Endodermal cell (in vitro differentiated cells): ENCODE results near the gene MACO1. TPM values are rescaled to one million over a fixed set of nuclear protein-coding genes. Genes with fewer than 3 reads are reported as not detected.

Experiments used
- DNase-seq: peaks from one replicate; pipeline ENCODE4 v3.0.0-alpha.2; 2017
- H3K27ac ChIP-seq: 2 replicates; pipeline ENCODE4 v1.5.1; 2013; ENCODE audit warnings: mild to moderate bottlenecking, low read depth, low read length, moderate library complexity
- H3K27me3 ChIP-seq: 2 replicates; pipeline ENCODE4 v1.6.1; 2013; ENCODE audit warnings: mild to moderate bottlenecking, low read length, moderate library complexity; ENCODE audit not compliant: insufficient read depth, control insufficient read depth, poor library complexity, severe bottlenecking
- H3K36me3 ChIP-seq: 2 replicates; pipeline ENCODE4 v1.7.0; 2013; ENCODE audit warnings: mild to moderate bottlenecking, low read length, moderate library complexity; ENCODE audit not compliant: control insufficient read depth, insufficient read depth
- H3K4me1 ChIP-seq: one replicate; pipeline ENCODE4 v1.7.0; 2013; ENCODE audit warnings: low read length; ENCODE audit not compliant: control insufficient read depth, insufficient read depth
- H3K4me3 ChIP-seq: 2 replicates; pipeline ENCODE4 v1.5.1; 2013; ENCODE audit warnings: mild to moderate bottlenecking, low read length, moderate library complexity
- H3K9ac ChIP-seq: 2 replicates; pipeline ENCODE4 v1.6.1; 2013; ENCODE audit warnings: mild to moderate bottlenecking, low read length, moderate library complexity; ENCODE audit not compliant: poor library complexity, severe bottlenecking; ENCODE audit errors: extremely low read depth
- H3K9me3 ChIP-seq: 2 replicates; pipeline ENCODE4 v1.6.1; 2013; ENCODE audit warnings: mild to moderate bottlenecking, low read length, moderate library complexity; ENCODE audit not compliant: control insufficient read depth
- H3K27ac Mint-ChIP-seq: 2 replicates; pipeline ENCODE4 v1.8.0; 2020; ENCODE audit warnings: mixed read lengths
- H3K27me3 Mint-ChIP-seq: 2 replicates; pipeline ENCODE4 v1.8.0; 2021; ENCODE audit warnings: mild to moderate bottlenecking, mixed read lengths; ENCODE audit not compliant: insufficient read depth
- H3K36me3 Mint-ChIP-seq: 2 replicates; pipeline ENCODE4 v1.8.0; 2020; ENCODE audit warnings: low read depth, mixed read lengths
- H3K4me1 Mint-ChIP-seq: 2 replicates; pipeline ENCODE4 v1.8.0; 2020; ENCODE audit warnings: mixed read lengths
- H3K4me3 Mint-ChIP-seq: 2 replicates; pipeline ENCODE4 v1.8.0; 2020; ENCODE audit warnings: mild to moderate bottlenecking, moderate library complexity, mixed read lengths
- H3K9me3 Mint-ChIP-seq: 2 replicates; pipeline ENCODE4 v1.8.0; 2020; ENCODE audit warnings: mild to moderate bottlenecking, mixed read lengths
- CTCF ChIP-seq: fragments of 200-600 bp; sonication (generic); conservative IDR thresholded peaks from 2 replicates; pipeline ENCODE4 v1.5.0; 2021; ENCODE audit warnings: antibody characterized with exemption, mild to moderate bottlenecking
- WGBS, 2 experiments: methylation state at CpG; one replicate each; pipeline versions ENCODE4 v1.1.5 to v1.1.7; 2013; ENCODE audit warnings: missing lambda C conversion rate in 2 of 2, mixed read lengths in 1 of 2; ENCODE audit not compliant: insufficient coverage in 1 of 2, insufficient read length in 1 of 2; 5-methylcytosine and 5-hydroxymethylcytosine counted together
- total RNA-seq, 2 donors: library from RNA; stranded (reverse); fragmentation: NEBNext Ultra II Directional in 1 of 2; extraction: Animal tissue kit (Norgen Biotek cat#: 25700) in 1 of 2; gene quantifications; 2 replicates in 1 of 2; 3 replicates in 1 of 2; pipeline ENCODE4 v1.2.1, GENCODE V29; 2021

The MACO1 gene
- total RNA-seq, 2 donors from 2014 or later, result 13.1 to 14.1 TPM

GRCh38 chr1:25433389-25434186, 2.9 kb downstream of the MACO1 start:
- Histone ChIP-seq H3K9ac (no peak overlapping the region), H3K27me3 (peaks cover 2% of the 10 kb centered on the region), H3K36me3 (no peaks in the 10 kb centered on the region), H3K4me3 (no peak overlapping the region), H3K4me1 (peaks cover 2% of the 10 kb centered on the region), H3K9me3 (no peaks in the 10 kb centered on the region), H3K27ac (no peak overlapping the region)
- Mint-ChIP-seq H3K4me1 (peaks cover 20% of the 10 kb centered on the region), H3K27me3 (peaks cover 5% of the 10 kb centered on the region), H3K9me3 (no peaks in the 10 kb centered on the region), H3K27ac (no peak overlapping the region), H3K36me3 (no peaks in the 10 kb centered on the region), H3K4me3 (no peak overlapping the region)
- DNase-seq, result no peak
- no peak for TF ChIP-seq CTCF
- 92 to 95% methylated on average over 3 to 4 of the region's 4 CpGs for WGBS, 2 experiments

GRCh38 chr1:25435397-25436108, 4.9 kb downstream of the MACO1 start:
- WGBS, 2 experiments, result 68 to 89% methylated on average over 3 of the region's 4 CpGs
- no peak overlapping the region for H3K4me3 Mint-ChIP-seq

GRCh38 chr1:25437672-25438071, 7.0 kb downstream of the MACO1 start:
- H3K36me3 ChIP-seq, result no peaks in the 10 kb centered on the region
- H3K27ac ChIP-seq, result no peak overlapping the region
- no peaks in the 10 kb centered on the region for H3K36me3 Mint-ChIP-seq
- no peak overlapping the region for H3K27ac Mint-ChIP-seq
- no peaks in the 10 kb centered on the region for H3K9me3 Mint-ChIP-seq
- H3K27me3 Mint-ChIP-seq, result no peaks in the 10 kb centered on the region
- H3K27me3 ChIP-seq, result no peaks in the 10 kb centered on the region
- H3K4me3 ChIP-seq, result no peak overlapping the region
- H3K4me1 ChIP-seq, result peaks cover 2% of the 10 kb centered on the region
- H3K9ac ChIP-seq, result no peak overlapping the region
- no peak for TF ChIP-seq CTCF
- H3K4me3 Mint-ChIP-seq, result no peak overlapping the region
- DNase-seq, result no peak
- H3K9me3 ChIP-seq, result no peaks in the 10 kb centered on the region
- 93 to 97% methylated on average over 7 to 8 of the region's 8 CpGs for WGBS, 2 experiments
- H3K4me1 Mint-ChIP-seq, result peaks cover 8% of the 10 kb centered on the region

More at GRCh38 chr1:25435397-25436108, 4.9 kb downstream of the MACO1 start:
- Mint-ChIP-seq H3K27me3 (no peaks in the 10 kb centered on the region), H3K27ac (no peak overlapping the region), H3K9me3 (no peaks in the 10 kb centered on the region), H3K36me3 (no peaks in the 10 kb centered on the region), H3K4me1 (peaks cover 16% of the 10 kb centered on the region)
- no peaks in the 10 kb centered on the region for H3K27me3 ChIP-seq
- H3K9ac ChIP-seq, result no peak overlapping the region
- no peak overlapping the region for H3K4me3 ChIP-seq
- TF ChIP-seq CTCF, result no peak
- no peaks in the 10 kb centered on the region for H3K36me3 ChIP-seq
- no peak overlapping the region for H3K27ac ChIP-seq
- DNase-seq, result no peak
- peaks cover 2% of the 10 kb centered on the region for H3K4me1 ChIP-seq
- no peaks in the 10 kb centered on the region for H3K9me3 ChIP-seq
